ENCODE data around the gene C6orf89.

C6orf89 gene

DNA sequence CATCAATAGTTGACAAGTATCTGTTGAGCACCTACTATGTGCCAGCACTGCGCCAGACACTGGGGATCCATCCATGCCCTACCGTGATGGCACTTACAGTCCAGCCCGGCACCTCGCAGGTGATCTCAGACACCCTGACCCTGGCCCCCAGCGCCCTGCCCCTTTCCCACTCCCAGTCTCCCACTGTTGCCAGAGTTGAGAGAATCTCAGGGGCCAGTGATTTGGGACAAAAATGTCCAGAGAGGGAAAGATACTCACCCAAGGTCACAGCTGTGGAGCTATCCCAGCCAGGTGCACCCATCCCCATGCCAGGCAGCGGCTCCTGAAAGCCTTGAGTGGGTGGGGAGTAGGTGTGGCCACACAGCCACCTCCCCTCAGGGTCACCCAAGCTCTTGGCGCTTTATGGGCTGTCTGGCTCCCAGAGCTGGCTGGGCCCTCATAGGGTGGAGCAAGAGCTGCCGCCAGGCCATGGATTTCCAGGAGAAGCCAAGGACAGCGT, 72.1 kb downstream of the C6orf89 start:
- TF ChIP-seq, protein P1, sequence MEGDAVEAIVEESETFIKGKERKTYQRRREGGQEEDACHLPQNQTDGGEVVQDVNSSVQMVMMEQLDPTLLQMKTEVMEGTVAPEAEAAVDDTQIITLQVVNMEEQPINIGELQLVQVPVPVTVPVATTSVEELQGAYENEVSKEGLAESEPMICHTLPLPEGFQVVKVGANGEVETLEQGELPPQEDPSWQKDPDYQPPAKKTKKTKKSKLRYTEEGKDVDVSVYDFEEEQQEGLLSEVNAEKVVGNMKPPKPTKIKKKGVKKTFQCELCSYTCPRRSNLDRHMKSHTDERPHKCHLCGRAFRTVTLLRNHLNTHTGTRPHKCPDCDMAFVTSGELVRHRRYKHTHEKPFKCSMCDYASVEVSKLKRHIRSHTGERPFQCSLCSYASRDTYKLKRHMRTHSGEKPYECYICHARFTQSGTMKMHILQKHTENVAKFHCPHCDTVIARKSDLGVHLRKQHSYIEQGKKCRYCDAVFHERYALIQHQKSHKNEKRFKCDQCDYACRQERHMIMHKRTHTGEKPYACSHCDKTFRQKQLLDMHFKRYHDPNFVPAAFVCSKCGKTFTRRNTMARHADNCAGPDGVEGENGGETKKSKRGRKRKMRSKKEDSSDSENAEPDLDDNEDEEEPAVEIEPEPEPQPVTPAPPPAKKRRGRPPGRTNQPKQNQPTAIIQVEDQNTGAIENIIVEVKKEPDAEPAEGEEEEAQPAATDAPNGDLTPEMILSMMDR (IDR thresholded peaks at IDR 0.05; ENCODE audit: insufficient read depth, low read length, missing control alignments), result no peak
- no peak overlapping the region for H3K4me3 ChIP-seq (ENCODE audit: low read depth, low read length)
- ChIA-PET CTCF (interaction anchor here (0.7 to 1.1 kb wide), 2 partner anchors 20 to 60 kb away, joined by 3 read pairs; no protein-coding TSS in a partner anchor), POLR2A (no interaction called here)
- DNase-seq (ENCODE audit: low read depth, low spot score), result no peak

DNA sequence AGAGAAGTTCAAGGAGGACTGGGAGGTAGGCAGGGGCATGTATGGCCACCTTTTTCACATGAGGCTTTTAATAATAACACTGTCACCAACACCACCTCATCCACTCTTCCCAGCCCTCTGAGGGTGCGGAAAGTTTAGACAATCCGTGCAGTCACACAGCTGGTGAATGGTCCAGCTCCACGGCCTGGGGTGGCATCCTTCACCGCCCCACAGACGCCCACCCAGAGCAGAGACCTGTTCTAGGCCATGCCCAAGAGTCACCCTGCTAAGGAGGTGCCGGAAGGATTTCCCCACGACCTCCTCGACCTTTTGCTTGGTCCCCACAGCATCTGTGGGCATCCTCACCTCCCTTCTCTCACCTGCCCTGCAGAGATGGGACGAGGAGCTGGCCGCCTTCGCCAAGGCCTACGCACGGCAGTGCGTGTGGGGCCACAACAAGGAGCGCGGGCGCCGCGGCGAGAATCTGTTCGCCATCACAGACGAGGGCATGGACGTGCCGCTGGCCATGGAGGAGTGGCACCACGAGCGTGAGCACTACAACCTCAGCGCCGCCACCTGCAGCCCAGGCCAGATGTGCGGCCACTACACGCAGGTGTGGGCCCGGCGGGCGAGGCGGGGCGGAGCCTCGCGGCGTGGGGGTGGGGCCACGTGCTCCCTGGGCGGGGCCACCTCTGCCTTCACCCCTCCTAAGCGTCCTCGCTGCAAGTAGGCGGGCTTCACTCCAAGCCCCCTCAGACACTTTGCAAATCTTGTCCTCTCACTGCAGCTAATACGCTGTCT, 73.2 kb downstream of the C6orf89 start:
- no peak overlapping the region for H3K4me3 ChIP-seq (ENCODE audit: low read depth, low read length)
- TF ChIP-seq, protein P1 (IDR thresholded peaks at IDR 0.05; ENCODE audit: insufficient read depth, low read length, missing control alignments), result no peak
- ChIA-PET POLR2A (no interaction called here), CTCF (no interaction called here)
- DNase-seq (ENCODE audit: low read depth, low spot score), result no peak

DNA sequence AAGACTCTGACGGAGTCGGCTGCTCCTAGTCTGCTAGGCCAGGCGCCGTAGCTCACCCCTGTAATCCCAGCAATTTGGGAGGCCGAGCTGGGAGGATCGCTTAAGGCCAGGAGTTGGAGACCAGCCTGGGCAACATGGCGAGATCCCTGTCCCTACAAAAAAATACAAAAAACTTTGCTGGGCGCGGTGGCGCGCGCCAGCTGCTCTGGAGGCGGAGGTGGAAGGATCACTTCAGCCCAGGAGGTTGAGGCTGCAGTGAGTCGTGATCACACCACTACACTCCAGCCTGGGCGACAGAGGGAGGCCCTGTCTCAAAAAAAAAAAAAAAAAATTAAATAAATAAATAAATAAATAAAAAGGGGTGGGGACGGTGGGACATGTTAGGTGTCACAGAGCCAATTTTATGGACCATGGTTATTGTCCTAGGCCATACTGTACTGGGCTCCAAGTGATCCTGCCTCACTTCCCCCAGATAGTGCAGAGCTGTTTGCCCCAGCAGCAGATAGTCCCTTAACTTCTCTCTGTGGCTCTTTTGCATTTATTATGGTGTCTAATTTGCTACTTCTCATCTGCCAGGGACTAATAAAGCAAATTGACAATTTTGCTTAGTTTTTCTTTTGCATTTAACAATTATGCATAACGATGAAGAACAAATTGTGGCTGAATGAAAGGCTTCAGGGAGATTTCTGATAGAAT, 74.0 kb downstream of the C6orf89 start:
- no peak overlapping the region for H3K4me3 ChIP-seq (ENCODE audit: low read depth, low read length)
- TF ChIP-seq, protein P1 (IDR thresholded peaks at IDR 0.05; ENCODE audit: insufficient read depth, low read length, missing control alignments), result no peak
- CTCF ChIA-PET, result no interaction called here
- POLR2A ChIA-PET, result no interaction called here
- no peak for DNase-seq (ENCODE audit: low read depth, low spot score)

DNA sequence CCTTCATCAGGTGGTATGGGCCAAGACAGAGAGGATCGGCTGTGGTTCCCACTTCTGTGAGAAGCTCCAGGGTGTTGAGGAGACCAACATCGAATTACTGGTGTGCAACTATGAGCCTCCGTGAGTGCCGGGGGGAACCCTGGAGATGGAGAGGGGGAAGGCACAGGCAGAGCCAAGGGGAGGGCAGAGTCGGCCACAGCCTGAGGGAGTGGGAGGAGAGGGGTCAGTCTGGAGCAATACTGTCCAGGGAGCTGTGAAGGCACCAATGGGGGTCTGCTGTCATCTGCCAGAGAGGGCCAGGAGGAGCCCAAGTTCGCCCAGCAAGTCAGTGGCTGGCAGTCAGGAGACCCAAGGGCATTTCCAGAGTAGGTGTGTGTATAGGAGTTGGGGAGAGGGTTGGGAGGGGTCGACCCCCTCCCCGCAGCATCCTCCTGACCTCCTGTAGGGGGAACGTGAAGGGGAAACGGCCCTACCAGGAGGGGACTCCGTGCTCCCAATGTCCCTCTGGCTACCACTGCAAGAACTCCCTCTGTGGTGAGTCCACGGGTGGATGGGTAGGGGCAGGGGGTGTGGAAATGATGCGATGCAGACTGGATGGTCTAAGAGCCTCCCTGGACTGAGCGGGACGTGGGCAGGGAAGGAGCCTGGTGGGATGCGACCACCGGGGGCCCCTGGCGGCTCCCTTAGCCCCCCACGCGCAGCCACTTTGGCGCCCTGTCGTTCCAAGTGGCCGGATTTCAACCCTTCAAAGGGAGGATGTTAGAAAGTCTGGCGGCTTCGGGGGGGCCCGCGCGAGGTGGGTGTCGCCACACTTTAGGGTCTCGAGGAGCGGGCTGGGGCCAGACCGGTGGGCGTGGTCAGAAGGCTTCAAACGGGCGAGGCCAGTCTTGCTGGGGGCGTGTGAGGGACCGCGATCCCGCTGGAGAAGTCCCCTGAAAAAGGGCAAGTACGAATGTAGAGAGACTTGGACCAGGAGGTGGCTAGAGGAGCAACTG, 76.0 kb downstream of the C6orf89 start:
- ChIA-PET POLR2A (no interaction called here), CTCF (interaction anchor here (1.2 kb wide), 1 partner anchor 18 kb away, joined by 3 read pairs; no protein-coding TSS in a partner anchor)
- TF ChIP-seq, protein P1 (IDR thresholded peaks at IDR 0.05; ENCODE audit: insufficient read depth, low read length, missing control alignments), result no peak
- no peak for DNase-seq (ENCODE audit: low read depth, low spot score)
- no peak overlapping the region for H3K4me3 ChIP-seq (ENCODE audit: low read depth, low read length)

DNA sequence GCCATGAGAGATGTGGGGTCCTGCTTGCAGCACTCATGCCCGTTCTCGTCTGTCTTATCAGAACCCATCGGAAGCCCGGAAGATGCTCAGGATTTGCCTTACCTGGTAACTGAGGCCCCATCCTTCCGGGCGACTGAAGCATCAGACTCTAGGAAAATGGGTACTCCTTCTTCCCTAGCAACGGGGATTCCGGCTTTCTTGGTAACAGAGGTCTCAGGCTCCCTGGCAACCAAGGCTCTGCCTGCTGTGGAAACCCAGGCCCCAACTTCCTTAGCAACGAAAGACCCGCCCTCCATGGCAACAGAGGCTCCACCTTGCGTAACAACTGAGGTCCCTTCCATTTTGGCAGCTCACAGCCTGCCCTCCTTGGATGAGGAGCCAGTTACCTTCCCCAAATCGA, 77.1 kb downstream of the C6orf89 start:
- ChIA-PET POLR2A (no interaction called here), CTCF (interaction anchor here (2.0 kb wide), 2 partner anchors 16 to 196 kb away, joined by 5 to 8 read pairs; no protein-coding TSS in a partner anchor)
- TF ChIP-seq, protein P1 (IDR thresholded peaks at IDR 0.05; ENCODE audit: insufficient read depth, low read length, missing control alignments), result no peak
- H3K4me3 ChIP-seq (ENCODE audit: low read depth, low read length), result no peak overlapping the region
- no peak for DNase-seq (ENCODE audit: low read depth, low spot score)
